Activated CD4-positive, alpha-beta T cell treated with anti-CD3 and anti-CD28 coated beads, Interleukin-2, amount 10 ng/mL, durations not matched to agents 24 days and 14 days (primary cell): ENCODE results near the gene ADRA2C. TPM values are rescaled to one million over a fixed set of nuclear protein-coding genes. Genes with fewer than 3 reads are reported as not detected.

Experiments used
- DNase-seq: peaks from one replicate; pipeline ENCODE4 v3.0.0; 2022
- H3K27ac Mint-ChIP-seq: one replicate; pipeline ENCODE4 v1.8.0; 2022; ENCODE audit warnings: mild to moderate bottlenecking, mixed read lengths
- H3K27me3 Mint-ChIP-seq: one replicate; pipeline ENCODE4 v1.8.0; 2022; ENCODE audit warnings: mixed read lengths
- H3K36me3 Mint-ChIP-seq: one replicate; pipeline ENCODE4 v1.8.0; 2022; ENCODE audit warnings: low read depth, mild to moderate bottlenecking, mixed read lengths
- H3K4me1 Mint-ChIP-seq: one replicate; pipeline ENCODE4 v1.8.0; 2021; ENCODE audit warnings: mixed read lengths
- H3K4me3 Mint-ChIP-seq: one replicate; pipeline ENCODE4 v1.8.0; 2022; ENCODE audit warnings: mild to moderate bottlenecking, moderate library complexity, mixed read lengths
- H3K9me3 Mint-ChIP-seq: one replicate; pipeline ENCODE4 v1.8.0; 2021; ENCODE audit warnings: mixed read lengths
- intact Hi-C: fragments of 100-400 bp; cut with micrococcal nuclease; formaldehyde crosslinking; loops from one replicate; pipeline ENCODE4 v1.15.1; 2023
- total RNA-seq: library from RNA; stranded (reverse); gene quantifications from 2 replicates; pipeline ENCODE4 v1.2.3, GENCODE V29; 2022

The ADRA2C gene
- total RNA-seq, 1 donor from 2014 or later = not detected

GRCh38 chr4:3727847-3728469 is 38.2 kb upstream of the ADRA2C start:
- Mint-ChIP-seq H3K27ac (no peak overlapping the region), H3K4me3 (no peak overlapping the region), H3K4me1 (no peaks in the 10 kb centered on the region), H3K27me3 (peaks cover 6% of the 10 kb centered on the region), H3K36me3 (no peaks in the 10 kb centered on the region), H3K9me3 (no peaks in the 10 kb centered on the region)
- intact Hi-C loops = no loop called here
- DNase-seq = no peak

DNA sequence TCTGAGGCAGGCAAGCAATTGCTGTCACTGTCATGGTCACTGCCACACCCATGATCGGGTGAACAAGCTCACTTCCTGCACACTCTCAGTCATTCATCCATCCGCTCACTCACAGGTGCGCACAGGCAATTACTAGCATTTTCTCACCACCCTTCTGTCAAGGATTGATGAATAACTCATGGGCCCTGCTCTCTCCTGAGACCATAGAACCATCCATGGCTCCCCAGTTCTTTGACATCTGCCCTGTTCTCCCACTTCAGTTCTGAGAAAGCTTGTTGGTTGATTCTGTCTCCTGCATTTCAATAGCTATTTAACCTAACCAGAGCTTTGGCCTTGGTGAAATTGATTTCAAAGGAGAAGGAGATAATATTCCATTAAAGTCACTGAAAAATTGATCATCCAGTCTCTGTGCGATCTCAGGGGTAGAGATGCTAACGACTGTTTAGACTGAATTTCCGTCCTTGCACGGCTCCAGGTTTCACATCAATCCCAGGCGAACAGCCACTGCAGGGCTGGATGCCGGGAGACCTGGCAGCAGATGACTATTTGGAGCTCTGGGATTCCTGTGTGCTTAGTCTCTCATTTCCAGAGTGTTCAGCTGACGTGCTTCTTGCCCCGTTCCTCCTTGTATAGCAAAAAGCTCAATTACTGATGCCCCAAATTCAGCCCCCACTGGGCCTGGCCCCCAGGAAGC is 36.9 kb upstream of the ADRA2C start:
- DNase-seq = no peak
- Mint-ChIP-seq H3K9me3 (no peaks in the 10 kb centered on the region), H3K27me3 (peaks cover 5% of the 10 kb centered on the region), H3K4me1 (no peaks in the 10 kb centered on the region), H3K36me3 (no peaks in the 10 kb centered on the region), H3K4me3 (no peak overlapping the region), H3K27ac (no peak overlapping the region)
- intact Hi-C loops = no loop called here

GRCh38 chr4:3729882-3730226 is 36.3 kb upstream of the ADRA2C start:
- Mint-ChIP-seq H3K27me3 (no peaks in the 10 kb centered on the region), H3K9me3 (no peaks in the 10 kb centered on the region), H3K36me3 (no peaks in the 10 kb centered on the region), H3K4me1 (no peaks in the 10 kb centered on the region), H3K4me3 (no peak overlapping the region), H3K27ac (no peak overlapping the region)
- intact Hi-C loops = no loop called here
- no peak for DNase-seq

GRCh38 chr4:3730422-3731190 is 35.6 kb upstream of the ADRA2C start:
- H3K36me3 Mint-ChIP-seq = no peaks in the 10 kb centered on the region
- H3K27me3 Mint-ChIP-seq = no peaks in the 10 kb centered on the region
- no peaks in the 10 kb centered on the region for H3K4me1 Mint-ChIP-seq
- no peaks in the 10 kb centered on the region for H3K9me3 Mint-ChIP-seq
- intact Hi-C loops = no loop called here
- H3K27ac Mint-ChIP-seq = no peak overlapping the region
- no peak overlapping the region for H3K4me3 Mint-ChIP-seq
- DNase-seq = no peak

- H3K4me1 Mint-ChIP-seq = no peaks in the 10 kb centered on the region
- H3K36me3 Mint-ChIP-seq = no peaks in the 10 kb centered on the region
- H3K4me3 Mint-ChIP-seq = no peak overlapping the region
Measured at GRCh38 chr4:3732076-3733028, 33.8 kb upstream of the ADRA2C start.

GRCh38 chr4:3733195-3733594 is 33.0 kb upstream of the ADRA2C start:
- H3K27me3 Mint-ChIP-seq = no peaks in the 10 kb centered on the region
- no peaks in the 10 kb centered on the region for H3K9me3 Mint-ChIP-seq
- no peak for DNase-seq
- H3K4me3 Mint-ChIP-seq = no peak overlapping the region
- H3K36me3 Mint-ChIP-seq = no peaks in the 10 kb centered on the region
- H3K27ac Mint-ChIP-seq = no peak overlapping the region
- intact Hi-C loops = no loop called here
- no peaks in the 10 kb centered on the region for H3K4me1 Mint-ChIP-seq

More at GRCh38 chr4:3732076-3733028, 33.8 kb upstream of the ADRA2C start:
- Mint-ChIP-seq H3K9me3 (no peaks in the 10 kb centered on the region), H3K27ac (no peak overlapping the region), H3K27me3 (no peaks in the 10 kb centered on the region)
- no peak for DNase-seq
- intact Hi-C loops = no loop called here

GRCh38 chr4:3735196-3735595 is 31.0 kb upstream of the ADRA2C start:
- no peaks in the 10 kb centered on the region for H3K9me3 Mint-ChIP-seq
- H3K27me3 Mint-ChIP-seq = no peaks in the 10 kb centered on the region
- no peaks in the 10 kb centered on the region for H3K4me1 Mint-ChIP-seq
- intact Hi-C loops = no loop called here
- no peak overlapping the region for H3K4me3 Mint-ChIP-seq
- no peaks in the 10 kb centered on the region for H3K36me3 Mint-ChIP-seq
- DNase-seq = no peak
- no peak overlapping the region for H3K27ac Mint-ChIP-seq

GRCh38 chr4:3736290-3736689 is 29.9 kb upstream of the ADRA2C start:
- Mint-ChIP-seq H3K27ac (no peak overlapping the region), H3K27me3 (no peaks in the 10 kb centered on the region), H3K4me1 (no peaks in the 10 kb centered on the region), H3K36me3 (no peaks in the 10 kb centered on the region), H3K4me3 (no peak overlapping the region), H3K9me3 (no peaks in the 10 kb centered on the region)
- no peak for DNase-seq
- intact Hi-C loops = no loop called here

- intact Hi-C loops = no loop called here
- no peaks in the 10 kb centered on the region for H3K9me3 Mint-ChIP-seq
- no peaks in the 10 kb centered on the region for H3K4me1 Mint-ChIP-seq
- no peak overlapping the region for H3K4me3 Mint-ChIP-seq
- H3K36me3 Mint-ChIP-seq = no peaks in the 10 kb centered on the region
- H3K27me3 Mint-ChIP-seq = no peaks in the 10 kb centered on the region
- no peak overlapping the region for H3K27ac Mint-ChIP-seq
- DNase-seq = no peak
Measured at GRCh38 chr4:3736806-3737205, 29.4 kb upstream of the ADRA2C start.

DNA sequence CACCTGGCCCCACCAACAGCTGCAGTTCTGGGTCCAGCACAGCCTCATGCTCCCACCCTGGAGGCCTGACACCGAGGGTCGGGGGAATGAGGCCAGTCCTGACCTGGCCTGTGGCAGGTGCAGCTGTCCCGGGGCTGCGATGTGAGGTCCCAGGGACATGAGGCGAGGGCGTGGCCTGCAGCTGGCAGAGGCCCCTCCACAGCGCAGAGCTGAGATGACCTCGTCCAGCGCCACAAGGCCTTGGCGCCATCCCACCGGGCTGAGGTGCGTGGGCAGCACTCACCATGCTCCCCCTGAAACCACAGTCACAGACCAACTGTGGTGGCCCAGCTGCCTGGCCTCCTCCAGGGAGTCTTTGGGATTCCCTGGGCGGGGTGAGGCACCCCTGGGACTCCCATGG is 26.6 kb upstream of the ADRA2C start:
- no peaks in the 10 kb centered on the region for H3K27me3 Mint-ChIP-seq
- no peak overlapping the region for H3K27ac Mint-ChIP-seq
- DNase-seq = no peak
- H3K4me1 Mint-ChIP-seq = no peaks in the 10 kb centered on the region
- no peaks in the 10 kb centered on the region for H3K36me3 Mint-ChIP-seq
- H3K9me3 Mint-ChIP-seq = no peaks in the 10 kb centered on the region
- intact Hi-C loops = no loop called here
- H3K4me3 Mint-ChIP-seq = no peak overlapping the region

DNA sequence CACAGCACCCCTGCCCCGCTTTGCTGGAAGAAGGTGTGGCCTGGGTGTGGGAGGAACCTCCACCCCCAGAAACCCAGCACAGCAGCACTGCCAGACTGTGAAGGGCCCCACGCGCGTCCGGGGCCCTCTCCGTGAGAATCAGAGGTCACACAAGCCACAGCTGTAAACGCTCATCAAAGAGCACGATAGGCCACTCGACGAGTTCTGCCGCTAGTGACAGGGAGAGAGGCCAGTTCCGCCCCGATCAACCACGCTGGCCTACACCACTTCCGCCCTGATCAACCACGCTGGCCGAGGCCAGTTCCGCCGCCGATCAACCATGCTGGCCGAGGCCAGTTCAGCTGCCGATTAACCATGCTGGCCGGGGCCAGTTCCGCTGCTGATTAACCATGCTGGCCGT is 25.9 kb upstream of the ADRA2C start:
- Mint-ChIP-seq H3K4me1 (no peaks in the 10 kb centered on the region), H3K27me3 (peaks cover 4% of the 10 kb centered on the region), H3K4me3 (no peak overlapping the region), H3K9me3 (no peaks in the 10 kb centered on the region), H3K36me3 (no peaks in the 10 kb centered on the region), H3K27ac (no peak overlapping the region)
- no peak for DNase-seq
- intact Hi-C loops = no loop called here

GRCh38 chr4:3741217-3742011 is 24.8 kb upstream of the ADRA2C start:
- no peak for DNase-seq

GRCh38 chr4:3742610-3743009 is 23.6 kb upstream of the ADRA2C start:
- H3K36me3 Mint-ChIP-seq = no peaks in the 10 kb centered on the region
- intact Hi-C loops = no loop called here
- no peak overlapping the region for H3K27ac Mint-ChIP-seq
- no peak for DNase-seq
- peaks cover 6% of the 10 kb centered on the region for H3K9me3 Mint-ChIP-seq
- peaks cover 8% of the 10 kb centered on the region for H3K27me3 Mint-ChIP-seq
- no peak overlapping the region for H3K4me3 Mint-ChIP-seq
- H3K4me1 Mint-ChIP-seq = no peaks in the 10 kb centered on the region

More at GRCh38 chr4:3741217-3742011, 24.8 kb upstream of the ADRA2C start:
- H3K9me3 Mint-ChIP-seq = peaks cover 6% of the 10 kb centered on the region
- H3K4me1 Mint-ChIP-seq = no peaks in the 10 kb centered on the region
- intact Hi-C loops = no loop called here
- no peak overlapping the region for H3K4me3 Mint-ChIP-seq
- H3K27me3 Mint-ChIP-seq = peaks cover 4% of the 10 kb centered on the region
- no peak overlapping the region for H3K27ac Mint-ChIP-seq
- H3K36me3 Mint-ChIP-seq = no peaks in the 10 kb centered on the region
